D721Med (cell line): Measurements from ENCODE around the gene SALL1.

Experiments
- DNase-seq: peaks from one replicate; pipeline ENCODE4 v3.0.0; 2011; ENCODE audit warnings: low spot score; ENCODE audit not compliant: insufficient read length
- FAIRE-seq: peaks from 2 replicates; lab custom pipeline; 2011; peaks lifted over from hg19 to GRCh38; lab: Jason Lieb, UNC
- TF ChIP-seq, protein P1 (sequence below): IDR thresholded peaks from 2 replicates; pipeline ENCODE4 v1.5.1; 2012; ENCODE audit warnings: mild to moderate bottlenecking, control low read depth; ENCODE audit not compliant: insufficient read depth; ENCODE audit errors: missing control alignments

SALL1 gene

GRCh38 chr16:51113236-51114125, 37.6 kb downstream of the SALL1 start:
- TF ChIP-seq, protein P1, sequence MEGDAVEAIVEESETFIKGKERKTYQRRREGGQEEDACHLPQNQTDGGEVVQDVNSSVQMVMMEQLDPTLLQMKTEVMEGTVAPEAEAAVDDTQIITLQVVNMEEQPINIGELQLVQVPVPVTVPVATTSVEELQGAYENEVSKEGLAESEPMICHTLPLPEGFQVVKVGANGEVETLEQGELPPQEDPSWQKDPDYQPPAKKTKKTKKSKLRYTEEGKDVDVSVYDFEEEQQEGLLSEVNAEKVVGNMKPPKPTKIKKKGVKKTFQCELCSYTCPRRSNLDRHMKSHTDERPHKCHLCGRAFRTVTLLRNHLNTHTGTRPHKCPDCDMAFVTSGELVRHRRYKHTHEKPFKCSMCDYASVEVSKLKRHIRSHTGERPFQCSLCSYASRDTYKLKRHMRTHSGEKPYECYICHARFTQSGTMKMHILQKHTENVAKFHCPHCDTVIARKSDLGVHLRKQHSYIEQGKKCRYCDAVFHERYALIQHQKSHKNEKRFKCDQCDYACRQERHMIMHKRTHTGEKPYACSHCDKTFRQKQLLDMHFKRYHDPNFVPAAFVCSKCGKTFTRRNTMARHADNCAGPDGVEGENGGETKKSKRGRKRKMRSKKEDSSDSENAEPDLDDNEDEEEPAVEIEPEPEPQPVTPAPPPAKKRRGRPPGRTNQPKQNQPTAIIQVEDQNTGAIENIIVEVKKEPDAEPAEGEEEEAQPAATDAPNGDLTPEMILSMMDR: no peak
- FAIRE-seq: no peak
- no peak for DNase-seq

DNA sequence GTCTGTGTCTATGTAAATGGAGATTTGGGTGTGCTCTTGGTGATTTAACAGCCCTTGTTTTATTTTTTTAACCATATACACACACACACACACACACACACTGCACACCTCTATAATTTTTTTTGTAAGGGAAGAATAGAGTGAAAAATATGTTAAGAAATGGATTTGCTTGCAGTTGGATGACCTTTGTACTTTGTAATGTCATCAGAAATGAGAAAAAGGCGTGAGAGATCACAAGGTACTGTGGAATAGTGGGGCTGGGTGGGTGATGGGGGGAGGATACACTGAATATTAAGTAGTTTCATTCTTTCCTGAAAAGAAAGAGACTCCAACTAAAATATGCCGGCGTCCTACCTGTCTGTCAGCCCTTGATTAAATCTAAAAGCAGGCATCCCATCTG, 38.7 kb downstream of the SALL1 start:
- DNase-seq (no peak), FAIRE-seq (no peak)
- TF ChIP-seq, protein P1: no peak

DNA sequence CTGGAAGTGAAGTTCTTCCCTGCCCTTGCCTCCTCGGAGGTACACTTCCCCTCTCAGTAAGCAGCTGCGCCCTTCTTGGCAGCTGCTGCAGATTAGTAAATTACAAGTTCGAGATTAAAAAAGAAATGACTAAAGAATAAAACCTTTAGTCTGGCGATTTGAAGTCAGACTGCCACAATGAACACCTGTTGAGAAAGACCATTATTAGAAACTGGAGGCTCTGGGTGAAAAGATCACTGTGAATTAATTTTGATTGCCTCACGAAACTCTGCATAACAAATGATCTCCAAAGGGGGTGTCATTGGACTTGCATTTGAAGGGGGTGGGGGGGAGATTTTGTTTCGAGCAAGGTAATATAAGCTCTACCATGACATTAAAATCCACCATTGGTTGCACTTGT, 39.3 kb downstream of the SALL1 start:
- FAIRE-seq (no peak), DNase-seq (no peak)
- TF ChIP-seq, protein P1: no peak

- no peak for DNase-seq
- TF ChIP-seq, protein P1: no peak
- FAIRE-seq: no peak
These were observed 40.3 kb downstream of the SALL1 start for GRCh38 chr16:51110700-51111157.

DNA sequence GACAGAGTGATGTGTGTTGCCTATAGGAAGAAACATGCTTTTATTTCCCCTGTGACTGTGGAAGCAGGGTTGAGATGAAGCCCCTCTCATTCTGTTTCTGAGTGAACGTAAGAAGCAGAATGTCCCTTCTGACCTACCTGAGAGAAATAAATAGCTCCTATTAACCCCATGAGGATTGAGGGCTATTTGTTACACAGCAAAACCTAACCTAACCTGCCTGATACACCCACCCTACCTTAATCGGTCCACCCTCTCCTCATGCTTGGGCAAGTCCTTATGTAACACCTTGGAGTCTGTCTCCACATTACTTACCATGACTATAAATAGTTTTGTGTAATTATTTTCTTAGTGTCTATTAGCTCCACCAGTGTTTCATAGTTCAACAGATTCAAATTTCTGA, 41.9 kb downstream of the SALL1 start:
- DNase-seq (no peak), FAIRE-seq (no peak)
- TF ChIP-seq, protein P1: no peak

- no peak for DNase-seq
- no peak for FAIRE-seq
These were observed 43.3 kb downstream of the SALL1 start for GRCh38 chr16:51107742-51108141.

More at GRCh38 chr16:51107742-51108141, 43.3 kb downstream of the SALL1 start:
- TF ChIP-seq, protein P1: no peak
